Nephron (organoid): ENCODE measurements around the gene DAPL1.

Experiments
- H3K27ac Mint-ChIP-seq, 3 experiments: 2 replicates each; pipeline ENCODE4 v1.8.0; 2020; ENCODE audit warnings: mixed read lengths in 3 of 3, mild to moderate bottlenecking in 2 of 3, moderate library complexity in 1 of 3
- H3K27me3 Mint-ChIP-seq: 2 replicates; pipeline ENCODE4 v1.8.0; 2021; ENCODE audit warnings: low read depth, mild to moderate bottlenecking, moderate library complexity, mixed read lengths
- H3K36me3 Mint-ChIP-seq: 2 replicates; pipeline ENCODE4 v1.8.0; 2020; ENCODE audit warnings: low read depth, mixed read lengths
- H3K4me1 Mint-ChIP-seq: 2 replicates; pipeline ENCODE4 v1.8.0; 2020; ENCODE audit warnings: mixed read lengths
- H3K4me3 Mint-ChIP-seq, 3 experiments: 2 replicates each; pipeline ENCODE4 v1.8.0; 2020; ENCODE audit warnings: mild to moderate bottlenecking in 3 of 3, mixed read lengths in 3 of 3, moderate library complexity in 2 of 3
- H3K9me3 Mint-ChIP-seq: 2 replicates; pipeline ENCODE4 v1.8.0; 2020; ENCODE audit warnings: mixed read lengths
- TF ChIP-seq, protein P1 (sequence below), 3 experiments: fragments of 200-600 bp; sonication (generic); IDR thresholded peaks; one replicate each; pipeline ENCODE4 v1.5.0; 2021; ENCODE audit warnings: antibody characterized with exemption in 3 of 3; ENCODE audit not compliant: unreplicated experiment in 3 of 3

The DAPL1 gene

DNA sequence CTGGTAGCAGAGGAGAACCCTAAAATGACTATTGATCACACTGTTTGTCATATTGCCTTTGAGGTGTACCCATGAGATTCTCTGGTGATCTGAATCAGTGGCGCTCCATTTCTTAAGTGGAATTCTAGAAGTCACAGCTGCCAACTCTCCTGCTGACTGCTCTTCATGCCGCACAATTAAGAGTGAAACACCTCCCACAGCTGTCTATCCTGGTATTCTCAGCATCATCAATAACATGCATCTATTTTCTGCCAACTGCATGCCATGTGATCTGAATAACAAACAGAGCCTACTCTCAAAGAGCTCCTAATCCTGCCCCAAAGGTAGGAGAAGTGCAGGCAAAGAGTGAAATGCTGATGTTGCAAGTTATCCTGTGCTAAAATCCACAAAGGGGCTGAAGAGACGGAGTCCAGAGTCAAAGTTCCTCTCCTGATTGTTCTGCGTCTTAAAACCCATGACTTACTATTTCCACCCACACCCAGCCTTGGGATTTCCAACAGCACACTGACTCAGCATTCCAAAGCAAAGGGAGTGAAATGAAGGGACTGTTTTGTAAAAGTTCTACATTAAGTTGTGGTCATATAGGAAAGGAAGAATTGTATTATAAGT, 13.7 kb upstream of the DAPL1 start:
- H3K4me1 Mint-ChIP-seq = peaks cover 37% of the 10 kb centered on the region
- peaks cover 6% of the 10 kb centered on the region for H3K27me3 Mint-ChIP-seq
- TF ChIP-seq, protein P1, sequence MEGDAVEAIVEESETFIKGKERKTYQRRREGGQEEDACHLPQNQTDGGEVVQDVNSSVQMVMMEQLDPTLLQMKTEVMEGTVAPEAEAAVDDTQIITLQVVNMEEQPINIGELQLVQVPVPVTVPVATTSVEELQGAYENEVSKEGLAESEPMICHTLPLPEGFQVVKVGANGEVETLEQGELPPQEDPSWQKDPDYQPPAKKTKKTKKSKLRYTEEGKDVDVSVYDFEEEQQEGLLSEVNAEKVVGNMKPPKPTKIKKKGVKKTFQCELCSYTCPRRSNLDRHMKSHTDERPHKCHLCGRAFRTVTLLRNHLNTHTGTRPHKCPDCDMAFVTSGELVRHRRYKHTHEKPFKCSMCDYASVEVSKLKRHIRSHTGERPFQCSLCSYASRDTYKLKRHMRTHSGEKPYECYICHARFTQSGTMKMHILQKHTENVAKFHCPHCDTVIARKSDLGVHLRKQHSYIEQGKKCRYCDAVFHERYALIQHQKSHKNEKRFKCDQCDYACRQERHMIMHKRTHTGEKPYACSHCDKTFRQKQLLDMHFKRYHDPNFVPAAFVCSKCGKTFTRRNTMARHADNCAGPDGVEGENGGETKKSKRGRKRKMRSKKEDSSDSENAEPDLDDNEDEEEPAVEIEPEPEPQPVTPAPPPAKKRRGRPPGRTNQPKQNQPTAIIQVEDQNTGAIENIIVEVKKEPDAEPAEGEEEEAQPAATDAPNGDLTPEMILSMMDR (IDR thresholded peaks at IDR 0.05; ENCODE audit: unreplicated experiment in 3 of 3) = no peak
- no peaks in the 10 kb centered on the region for H3K36me3 Mint-ChIP-seq
- peaks cover 6% of the 10 kb centered on the region for H3K9me3 Mint-ChIP-seq
- no peak overlapping the region for H3K4me3 Mint-ChIP-seq
- H3K27ac Mint-ChIP-seq = peak overlapping the region in 2 of 3 experiments; percentile 55 to 92

DNA sequence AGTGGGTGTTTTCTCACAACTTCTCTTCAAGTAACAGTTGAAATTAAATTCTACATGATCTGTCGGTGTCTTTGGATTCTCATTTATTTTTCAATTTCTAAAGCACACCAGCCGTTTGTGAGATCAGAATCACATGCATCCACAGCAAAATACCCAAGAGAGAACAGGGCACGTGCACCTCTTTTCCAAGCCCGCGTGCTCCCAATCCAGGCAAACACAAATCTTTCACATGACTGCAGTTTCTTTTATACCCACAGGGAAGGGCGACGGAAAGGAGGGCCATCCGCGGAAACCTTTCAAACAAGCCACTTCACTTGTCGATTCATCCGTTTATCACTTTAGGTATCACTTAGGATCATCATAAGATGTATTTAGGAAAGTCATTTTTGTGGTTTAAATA, 13.0 kb upstream of the DAPL1 start:
- peaks cover 30% of the 10 kb centered on the region for H3K4me1 Mint-ChIP-seq
- H3K27ac Mint-ChIP-seq = peak overlapping the region in 2 of 3 experiments; percentile 15 to 92
- TF ChIP-seq, protein P1 (IDR thresholded peaks at IDR 0.05; ENCODE audit: unreplicated experiment in 3 of 3) = no peak
- H3K36me3 Mint-ChIP-seq = no peaks in the 10 kb centered on the region
- peaks cover 6% of the 10 kb centered on the region for H3K27me3 Mint-ChIP-seq
- H3K4me3 Mint-ChIP-seq = no peak overlapping the region
- H3K9me3 Mint-ChIP-seq = peaks cover 6% of the 10 kb centered on the region

DNA sequence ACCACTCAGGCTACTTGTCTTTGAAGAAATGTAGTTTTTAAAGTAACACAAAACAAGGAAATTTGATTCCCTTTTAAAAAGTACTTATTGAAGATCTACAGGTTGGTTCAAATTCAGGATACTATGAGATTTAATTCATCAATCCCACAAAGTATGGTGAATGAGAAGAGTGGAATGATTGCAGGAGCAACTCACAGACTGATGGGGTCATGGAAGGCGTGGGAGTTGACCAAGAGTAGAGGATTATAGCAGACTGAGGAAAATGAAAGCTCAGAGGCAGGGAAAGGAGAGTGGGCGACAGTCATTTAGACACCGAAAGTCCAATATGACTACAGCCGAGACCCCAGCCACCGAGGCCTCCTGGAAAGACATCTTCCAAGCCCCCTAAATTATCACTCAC, 12.5 kb upstream of the DAPL1 start:
- Mint-ChIP-seq H3K27me3 (peaks cover 6% of the 10 kb centered on the region), H3K4me3 (no peak overlapping the region), H3K36me3 (no peaks in the 10 kb centered on the region), H3K9me3 (peaks cover 6% of the 10 kb centered on the region), H3K4me1 (peaks cover 28% of the 10 kb centered on the region), H3K27ac (peak overlapping the region in 1 of 3 experiments; percentile 11)
- TF ChIP-seq, protein P1 (IDR thresholded peaks at IDR 0.05; ENCODE audit: unreplicated experiment in 3 of 3) = no peak

GRCh38 chr2:158783923-158784322, 11.2 kb upstream of the DAPL1 start:
- Mint-ChIP-seq H3K27me3 (peaks cover 6% of the 10 kb centered on the region), H3K9me3 (peaks cover 6% of the 10 kb centered on the region), H3K4me3 (no peak overlapping the region), H3K27ac (no peak overlapping the region), H3K36me3 (no peaks in the 10 kb centered on the region), H3K4me1 (peaks cover 17% of the 10 kb centered on the region)
- TF ChIP-seq, protein P1 (IDR thresholded peaks at IDR 0.05; ENCODE audit: unreplicated experiment in 3 of 3) = no peak

DNA sequence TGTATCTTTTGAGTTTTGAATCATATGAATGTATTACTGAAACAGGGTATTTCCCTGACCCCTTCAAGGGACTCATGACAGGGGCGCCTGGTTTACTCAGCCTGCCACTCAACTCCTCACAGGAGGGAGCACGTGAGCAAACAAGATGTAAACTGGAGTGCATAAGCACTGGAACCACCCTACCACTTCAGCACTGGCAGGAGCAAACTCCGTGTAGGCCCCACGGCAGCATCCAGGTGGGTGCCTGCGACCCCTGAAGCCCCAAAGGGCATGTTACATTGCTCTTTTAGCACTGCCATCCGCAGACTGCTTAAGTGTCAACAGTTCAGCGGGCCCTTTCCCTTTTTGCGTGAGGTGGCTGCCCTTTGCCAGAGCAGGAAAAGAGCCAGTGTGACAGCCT, 8.2 kb upstream of the DAPL1 start:
- Mint-ChIP-seq H3K27me3 (peaks cover 4% of the 10 kb centered on the region), H3K4me3 (no peak overlapping the region), H3K4me1 (peaks cover 8% of the 10 kb centered on the region), H3K36me3 (no peaks in the 10 kb centered on the region), H3K27ac (no peak overlapping the region), H3K9me3 (peaks cover 2% of the 10 kb centered on the region)
- TF ChIP-seq, protein P1 (IDR thresholded peaks at IDR 0.05; ENCODE audit: unreplicated experiment in 3 of 3) = no peak

DNA sequence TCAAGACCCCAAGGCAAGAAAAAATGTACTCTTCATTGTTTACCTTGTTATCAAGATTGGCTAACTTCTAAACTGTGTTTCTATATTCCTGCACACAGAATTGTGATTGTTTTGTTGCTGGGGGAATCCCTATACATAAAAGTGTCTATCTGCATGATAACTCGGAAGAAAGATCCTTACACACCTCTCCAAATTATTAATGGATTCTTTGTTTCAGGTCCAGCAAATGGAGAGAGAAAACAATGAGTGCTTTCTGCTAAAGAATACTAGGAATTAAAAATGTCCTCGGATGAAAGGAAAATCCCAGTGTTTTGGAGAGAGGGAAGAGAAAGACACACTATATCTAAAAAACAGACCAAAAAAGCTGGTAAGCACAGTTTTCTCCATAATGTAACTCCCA, 6.2 kb upstream of the DAPL1 start:
- no peak overlapping the region for H3K27ac Mint-ChIP-seq
- H3K9me3 Mint-ChIP-seq = no peaks in the 10 kb centered on the region
- peaks cover 4% of the 10 kb centered on the region for H3K27me3 Mint-ChIP-seq
- TF ChIP-seq, protein P1 (IDR thresholded peaks at IDR 0.05; ENCODE audit: unreplicated experiment in 3 of 3) = no peak
- H3K4me1 Mint-ChIP-seq = no peaks in the 10 kb centered on the region
- no peaks in the 10 kb centered on the region for H3K36me3 Mint-ChIP-seq
- H3K4me3 Mint-ChIP-seq = no peak overlapping the region
